ENCODE results near the gene CEMIP.

- TF ChIP-seq POLR2A (IDR thresholded peaks at IDR 0.05), result no peak
- TF ChIP-seq CTCF (IDR thresholded peaks at IDR 0.05), result no peak
Observed at GRCh38 chr15:80832686-80833085, 53.5 kb downstream of the CEMIP start.
